ENCODE data around the gene AKT1S1.

AKT1S1 gene

DNA sequence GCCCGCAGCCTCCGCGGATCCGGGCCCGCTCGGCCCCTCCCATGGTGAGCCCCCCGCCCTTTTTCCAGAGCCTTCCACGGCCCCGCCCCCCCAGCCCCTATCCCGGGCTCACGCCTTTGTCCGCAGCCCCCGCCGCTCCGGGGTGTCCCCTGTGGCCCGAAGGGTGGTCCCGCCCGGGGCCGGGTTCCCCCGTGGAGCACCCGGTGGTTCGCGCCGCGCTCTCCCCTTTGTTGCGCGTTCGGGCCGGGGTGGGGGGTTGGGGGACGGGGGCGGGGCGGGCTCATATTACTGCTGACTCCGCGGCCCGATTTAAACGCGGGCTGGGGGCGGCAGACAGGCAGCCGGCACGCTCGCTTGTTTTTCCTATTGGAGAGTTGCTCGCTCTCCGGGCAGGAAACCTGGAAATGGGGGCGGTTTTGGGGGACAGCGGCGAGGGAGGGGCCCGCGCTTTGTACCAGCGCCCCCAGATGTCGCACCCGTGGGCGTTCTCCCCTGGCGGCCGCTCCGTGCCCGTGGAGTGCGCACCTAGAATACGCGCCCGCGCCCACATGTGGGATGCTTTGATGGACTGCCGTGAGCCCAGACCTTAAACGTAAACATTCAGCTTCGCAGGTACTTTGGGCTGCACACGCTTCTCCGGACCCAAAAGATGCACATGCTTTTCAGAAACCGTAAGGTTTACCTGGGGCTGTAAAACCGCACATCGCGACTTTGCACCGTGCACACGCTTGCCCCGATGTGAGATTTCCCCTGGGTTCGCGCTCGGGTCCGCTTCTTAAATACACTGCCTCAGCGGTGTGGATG lies 25.5 kb downstream of the AKT1S1 start:
- DNase-seq = no peak

- DNase-seq = peak; percentile 76
Measured at GRCh38 chr19:49850487-49851342, 26.4 kb downstream of the AKT1S1 start, which contains the start of gene PTOV1. PTOV1 (plus strand) TSS chr19:49851159.

DNA sequence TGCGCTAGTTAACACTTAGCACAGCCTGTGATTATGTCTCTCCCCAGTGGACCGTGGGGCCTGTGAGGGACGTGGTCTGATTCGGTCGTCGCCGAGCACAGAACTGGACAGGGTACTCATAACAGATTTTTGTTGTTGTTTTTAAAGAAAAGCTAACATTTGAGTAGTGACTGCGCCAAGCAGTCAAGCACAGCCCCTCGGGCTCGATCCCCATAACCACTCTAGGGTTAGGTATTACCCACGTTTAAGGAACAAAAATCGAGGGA lies 27.0 kb downstream of the AKT1S1 start:
- DNase-seq = no peak

- DNase-seq = no peak
Measured at GRCh38 chr19:49849433-49850220, 27.5 kb downstream of the AKT1S1 start.

GRCh38 chr19:49848938-49849337 lies 28.2 kb downstream of the AKT1S1 start:
- no peak for DNase-seq

- DNase-seq = no peak
Measured at GRCh38 chr19:49847731-49848696, 29.1 kb downstream of the AKT1S1 start.

DNA sequence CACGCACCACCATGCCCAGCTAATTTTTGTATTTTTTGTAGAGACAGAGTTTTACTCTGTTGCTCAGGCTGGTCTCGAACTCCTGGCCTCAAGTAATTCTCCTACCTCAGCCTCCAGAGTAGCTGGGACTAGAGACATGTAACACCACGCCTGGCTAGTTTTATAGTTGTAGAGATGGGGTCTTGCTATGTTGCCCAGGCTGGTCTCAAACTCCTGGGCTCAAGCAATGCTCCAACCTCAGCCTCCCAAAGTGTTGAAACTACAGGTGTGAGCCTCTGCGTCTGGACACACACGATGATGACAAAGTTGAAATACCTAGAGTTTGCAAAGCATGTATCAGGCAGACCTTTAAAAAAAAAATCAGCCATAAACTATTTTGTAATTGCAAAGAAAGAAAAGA lies 30.7 kb downstream of the AKT1S1 start:
- DNase-seq = no peak

DNA sequence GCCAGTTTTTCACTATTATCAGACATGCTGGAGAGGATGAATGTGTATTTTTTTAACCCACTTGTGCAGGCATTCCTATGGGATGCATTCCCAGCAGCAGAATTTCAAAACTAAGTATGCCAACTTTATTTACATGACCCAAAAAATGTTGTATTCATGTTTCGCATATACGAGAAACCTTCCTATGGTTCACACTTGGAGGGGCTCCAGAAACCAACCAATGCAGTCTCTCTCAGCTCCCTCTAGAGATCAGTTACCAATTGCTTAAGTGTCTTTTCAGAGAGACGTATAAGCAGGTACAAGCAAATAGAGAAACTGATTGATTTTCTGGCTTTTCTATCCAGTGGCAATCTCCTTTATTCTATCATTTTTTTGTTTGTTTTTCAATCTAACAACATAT lies 31.7 kb downstream of the AKT1S1 start:
- DNase-seq = no peak

DNA sequence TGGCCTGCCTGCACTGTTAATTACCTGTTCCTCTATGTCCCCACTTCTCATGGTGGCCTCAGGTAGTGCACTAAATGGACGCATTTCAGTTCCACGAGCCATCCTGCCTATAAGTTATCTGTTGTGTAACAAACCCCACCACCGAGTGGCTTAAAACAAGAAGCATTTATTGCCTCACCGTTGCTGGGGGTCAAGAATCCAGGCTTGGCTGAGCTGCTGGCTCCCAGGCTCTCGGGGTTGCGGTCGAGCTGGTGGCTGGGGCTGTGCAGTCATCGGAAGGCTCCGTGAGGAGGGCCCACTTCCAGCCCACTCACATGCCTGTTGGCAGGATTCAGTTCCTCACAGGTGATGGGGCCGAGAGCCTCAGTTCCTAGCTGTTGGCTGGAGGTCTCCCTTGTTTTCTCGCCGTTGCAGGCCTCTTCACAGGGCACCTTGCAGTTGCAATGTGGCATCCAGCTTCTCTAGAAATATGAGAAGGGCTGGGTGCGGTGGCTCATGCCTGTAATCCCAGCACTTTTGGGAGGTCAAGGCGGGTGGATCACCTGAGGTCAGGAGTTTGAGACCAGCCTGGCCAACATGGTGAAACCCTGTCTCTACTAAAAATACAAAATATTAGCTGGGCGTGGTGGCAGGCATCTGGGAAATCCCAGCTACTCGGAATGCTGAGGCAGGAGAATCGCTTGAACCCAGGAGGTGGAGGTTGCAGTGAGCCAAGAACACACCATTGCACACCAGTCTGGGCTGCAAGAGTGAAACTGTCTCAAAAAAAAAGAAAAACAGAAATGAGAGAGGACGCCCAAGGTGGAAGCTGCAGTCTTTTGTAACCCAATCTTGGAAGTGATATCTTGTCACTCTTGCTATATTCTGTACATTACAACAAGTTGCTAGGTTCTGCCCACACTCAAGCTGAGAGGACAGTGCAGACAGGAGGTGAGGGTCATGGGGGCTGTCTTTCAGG lies 32.7 kb downstream of the AKT1S1 start:
- DNase-seq = no peak

- no peak for DNase-seq
Measured at GRCh38 chr19:49843265-49843664, 33.9 kb downstream of the AKT1S1 start.

- DNase-seq = no peak
Measured at GRCh38 chr19:49840736-49841249, 36.4 kb downstream of the AKT1S1 start.

DNA sequence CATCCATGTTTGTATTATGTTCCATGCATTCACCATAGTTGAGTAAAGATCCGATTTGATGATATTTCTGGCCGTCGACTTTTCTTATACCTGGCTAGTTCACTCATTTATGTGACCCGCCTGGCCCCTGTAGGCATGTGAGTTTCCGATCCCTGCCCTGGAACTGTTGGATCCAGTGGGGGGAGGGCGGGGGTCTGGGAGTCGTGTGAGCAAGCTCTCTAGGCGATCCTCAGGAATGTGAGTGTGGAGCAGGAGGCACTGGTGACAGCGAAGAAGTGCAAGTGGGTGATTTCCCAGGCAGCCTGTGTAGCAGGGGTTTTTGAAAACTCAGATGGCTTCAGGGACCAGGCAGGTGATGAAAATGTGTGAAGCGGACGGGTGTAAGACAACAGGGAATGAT lies 36.8 kb downstream of the AKT1S1 start:
- no peak for DNase-seq

DNA sequence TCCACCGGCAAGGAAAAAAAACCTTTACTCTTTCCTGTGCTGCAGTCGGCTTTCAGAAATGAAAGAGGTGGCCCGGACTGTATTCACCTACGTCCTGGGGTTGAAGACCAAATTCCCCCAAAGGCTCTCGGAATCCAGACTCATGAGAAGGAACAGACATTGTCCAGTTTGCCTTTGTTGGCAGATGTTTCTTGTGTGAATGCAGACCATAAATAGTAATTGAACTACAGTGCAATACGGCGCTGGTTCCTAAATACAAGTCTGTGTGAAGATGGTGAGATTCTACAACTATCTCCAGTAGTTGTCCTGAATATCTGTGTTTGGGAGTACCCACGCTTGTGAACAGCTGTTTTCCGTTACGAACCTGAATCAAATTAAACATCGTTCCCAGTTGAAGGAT lies 37.4 kb downstream of the AKT1S1 start:
- DNase-seq = no peak

DNA sequence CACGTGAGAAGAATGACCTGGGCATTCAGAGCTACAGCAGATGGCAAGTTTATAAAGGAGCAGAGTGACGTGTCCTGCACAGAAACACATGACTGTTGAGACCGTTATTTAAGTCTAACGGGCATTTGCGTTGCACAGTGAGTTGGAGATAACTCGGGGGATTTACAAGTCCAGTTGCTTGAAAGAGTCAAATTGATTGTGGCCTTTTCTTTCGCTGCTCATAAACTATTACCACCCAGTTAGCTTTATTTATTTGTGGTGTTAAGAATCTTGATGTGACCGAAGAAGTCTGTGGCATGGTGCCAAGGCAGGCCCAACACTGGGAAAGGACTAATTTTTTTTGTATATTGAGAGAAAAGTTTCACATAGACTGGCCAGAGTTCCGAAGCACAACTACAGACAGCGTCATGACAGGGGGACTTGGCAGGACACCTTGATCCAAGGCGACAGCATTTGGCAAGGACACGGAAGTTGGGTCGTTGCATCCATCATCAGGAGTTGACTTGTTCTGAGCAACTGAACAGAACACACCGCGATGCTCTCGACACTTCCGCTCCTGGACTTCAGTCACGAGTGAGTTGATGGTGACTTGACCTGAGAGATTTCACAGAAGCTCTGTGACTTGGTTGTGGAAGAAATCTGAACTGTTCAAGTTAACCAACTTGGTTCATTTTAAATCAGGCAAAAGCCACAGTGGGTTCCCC lies 38.1 kb downstream of the AKT1S1 start:
- DNase-seq = no peak

DNA sequence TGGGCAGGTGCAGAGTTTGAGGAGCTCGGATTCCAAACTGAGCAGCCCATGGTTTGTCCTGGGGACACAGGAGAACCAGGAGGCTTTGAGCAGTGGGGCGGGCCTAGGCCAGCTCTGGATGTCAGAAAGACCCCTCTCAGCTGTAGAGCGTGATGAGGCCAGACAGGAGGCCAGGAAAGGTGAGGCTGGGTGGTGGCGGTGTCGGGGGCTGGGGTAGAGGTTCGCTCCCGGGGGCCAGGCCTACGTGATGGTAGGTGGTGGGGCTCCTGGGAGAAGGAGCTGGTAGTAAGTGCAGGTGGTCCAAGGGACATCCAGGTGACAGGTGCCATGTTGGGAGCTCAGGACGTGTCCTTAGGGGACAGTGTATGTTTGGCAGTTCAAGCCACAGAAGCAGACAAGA lies 39.7 kb downstream of the AKT1S1 start:
- DNase-seq = no peak

- no peak for DNase-seq
Measured at GRCh38 chr19:49837009-49837310, 40.2 kb downstream of the AKT1S1 start.

DNA sequence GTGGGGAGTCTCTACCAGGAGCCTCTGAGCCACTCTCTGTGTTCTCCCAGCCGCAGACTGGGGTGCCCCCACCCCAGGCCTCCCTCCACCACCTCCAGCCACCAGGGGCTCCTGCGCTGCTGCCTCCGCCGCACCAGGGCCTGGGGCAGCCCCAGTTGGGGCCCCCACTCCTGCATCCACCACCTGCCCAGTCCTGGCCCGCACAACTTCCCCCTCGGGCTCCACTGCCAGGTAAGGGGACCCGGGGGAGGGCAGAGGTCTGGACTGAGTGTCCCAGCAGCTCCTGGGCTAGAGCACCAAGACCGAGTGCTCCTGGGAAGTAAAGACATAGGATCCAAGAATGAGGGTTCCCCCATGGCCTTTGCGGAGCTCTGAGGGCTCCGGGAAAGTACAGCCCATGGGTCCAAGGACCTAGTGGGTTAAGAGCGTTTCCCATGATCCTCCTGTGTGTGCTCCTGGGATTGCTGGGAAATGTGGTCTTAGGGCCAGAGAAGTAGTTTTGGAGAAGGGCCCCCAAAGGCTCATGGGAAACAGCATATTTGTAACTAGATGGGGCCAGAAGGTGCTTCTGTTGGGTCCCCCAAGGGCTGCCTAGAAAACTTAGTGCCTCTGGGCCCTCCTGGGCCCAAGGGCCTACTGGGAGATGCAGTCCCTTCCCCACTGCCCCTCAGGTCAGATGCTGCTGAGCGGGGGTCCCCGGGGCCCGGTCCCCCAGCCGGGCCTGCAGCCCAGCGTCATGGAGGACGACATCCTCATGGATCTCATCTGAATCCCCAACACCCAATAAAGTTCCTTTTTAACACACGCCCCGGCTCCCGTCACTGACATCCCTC lies 40.8 kb downstream of the AKT1S1 start:
- DNase-seq = no peak

DNA sequence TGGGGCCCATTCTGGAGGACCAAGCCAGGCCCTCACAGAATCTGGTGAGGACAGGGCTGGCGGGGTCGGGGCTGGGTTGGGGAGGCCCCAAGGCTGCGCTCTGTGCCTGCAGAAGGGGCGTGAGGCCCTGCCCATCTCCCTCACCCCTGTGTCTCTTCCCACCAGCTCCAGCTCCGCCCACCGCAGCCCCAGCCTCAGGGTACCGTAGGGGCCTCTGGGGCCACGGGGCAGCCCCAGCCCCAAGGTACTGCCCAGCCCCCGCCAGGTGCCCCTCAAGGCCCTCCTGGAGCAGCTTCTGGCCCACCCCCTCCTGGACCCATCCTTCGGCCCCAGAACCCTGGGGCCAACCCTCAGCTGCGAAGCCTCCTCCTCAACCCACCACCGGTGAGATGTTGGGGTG lies 41.6 kb downstream of the AKT1S1 start:
- no peak for DNase-seq

DNA sequence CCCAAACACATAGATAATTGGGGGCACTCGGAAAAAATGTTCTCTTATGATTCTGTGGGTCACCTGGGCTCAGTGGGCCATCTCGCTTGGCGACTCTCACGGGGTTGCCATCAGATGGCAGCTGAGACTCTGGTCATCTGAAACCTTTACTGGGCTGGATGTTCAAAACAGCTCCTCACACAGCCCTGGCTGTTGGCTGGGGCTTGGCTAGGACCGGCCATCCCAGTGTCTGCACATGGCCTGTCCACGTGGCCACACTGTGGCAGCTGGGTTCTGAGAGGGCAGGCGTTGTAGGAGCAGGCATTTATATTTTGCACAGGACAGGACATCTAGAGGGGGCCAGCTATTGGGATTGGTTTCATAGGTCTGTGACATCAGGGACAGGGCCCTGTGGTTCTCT lies 43.6 kb downstream of the AKT1S1 start:
- no peak for DNase-seq

- DNase-seq = no peak
Measured at GRCh38 chr19:49832556-49832955, 44.6 kb downstream of the AKT1S1 start.
